Activated CD8-positive, alpha-beta memory T cell treated with anti-CD3 and anti-CD28 coated beads for 48 hours (primary cell): ENCODE results near the gene MCAM.

Experiments
- DNase-seq, 3 experiments: peaks; one replicate each; pipeline ENCODE4 v3.0.0-alpha.2; 2020; ENCODE audit warnings: low read depth in 2 of 3, low spot score in 2 of 3

MCAM gene

GRCh38 chr11:119266517-119267255 lies 50.2 kb downstream of the MCAM start:
- DNase-seq = no peak

- no peak for DNase-seq
Observed at GRCh38 chr11:119266063-119266462, 50.9 kb downstream of the MCAM start.

DNA sequence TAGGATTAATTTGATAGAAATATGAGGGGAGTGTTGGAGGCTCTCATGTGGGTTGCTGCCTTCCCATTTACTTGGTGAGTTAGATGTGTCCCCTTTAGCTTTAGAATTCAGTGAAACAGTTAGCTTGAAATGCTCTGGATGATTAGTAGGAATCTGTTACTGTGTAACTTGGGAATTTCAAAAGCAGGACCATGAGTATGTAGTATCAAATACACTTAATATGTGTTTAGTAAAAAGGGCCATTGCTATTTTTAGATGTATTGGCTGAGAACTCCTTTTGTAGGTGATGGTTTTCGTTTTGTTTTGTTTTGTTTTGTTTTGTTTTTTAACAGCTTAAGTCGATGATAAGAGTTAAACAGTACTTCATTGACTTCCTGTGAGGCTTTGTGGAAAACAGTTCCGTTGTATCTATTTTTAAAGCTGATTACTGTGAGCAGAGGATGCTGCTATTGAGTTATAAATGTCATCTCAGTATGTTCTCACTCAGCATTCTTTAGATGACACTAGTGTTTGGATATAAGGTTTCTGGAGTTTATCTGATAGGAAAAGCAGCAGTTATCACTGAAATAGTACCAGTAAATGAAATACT lies 53.5 kb downstream of the MCAM start:
- DNase-seq = no peak

DNA sequence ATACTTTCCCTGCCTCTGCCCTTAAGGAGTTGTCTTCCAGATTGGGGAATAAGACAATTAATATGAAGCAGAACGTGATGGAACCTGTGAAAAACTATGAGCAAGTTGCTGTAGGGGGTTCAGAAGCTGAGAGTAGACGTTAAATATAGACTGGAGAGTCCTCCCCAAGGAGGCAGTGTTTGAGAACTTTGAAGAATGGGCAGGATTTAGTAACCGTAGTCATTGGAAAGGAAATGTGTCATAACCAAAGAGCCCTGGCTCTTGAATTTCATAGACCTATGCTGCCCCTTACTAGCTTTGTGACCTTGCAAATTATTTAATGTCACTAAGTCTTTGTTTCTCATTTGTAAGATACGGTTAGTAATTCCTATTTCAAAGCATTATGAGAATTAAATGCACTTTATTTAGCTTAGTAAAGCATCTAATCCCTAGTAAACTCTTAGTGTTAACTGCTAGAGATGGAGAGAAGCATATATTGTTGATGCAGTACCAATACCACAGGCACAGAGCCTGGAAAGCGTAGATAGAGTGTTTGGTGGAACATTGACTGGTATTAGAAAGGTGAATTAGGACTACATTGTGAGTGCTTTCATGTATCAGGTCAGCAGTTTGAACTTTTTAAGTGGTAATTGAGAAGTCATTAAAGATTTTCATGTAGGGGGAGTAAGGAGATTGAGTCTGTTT lies 54.1 kb downstream of the MCAM start:
- no peak for DNase-seq

DNA sequence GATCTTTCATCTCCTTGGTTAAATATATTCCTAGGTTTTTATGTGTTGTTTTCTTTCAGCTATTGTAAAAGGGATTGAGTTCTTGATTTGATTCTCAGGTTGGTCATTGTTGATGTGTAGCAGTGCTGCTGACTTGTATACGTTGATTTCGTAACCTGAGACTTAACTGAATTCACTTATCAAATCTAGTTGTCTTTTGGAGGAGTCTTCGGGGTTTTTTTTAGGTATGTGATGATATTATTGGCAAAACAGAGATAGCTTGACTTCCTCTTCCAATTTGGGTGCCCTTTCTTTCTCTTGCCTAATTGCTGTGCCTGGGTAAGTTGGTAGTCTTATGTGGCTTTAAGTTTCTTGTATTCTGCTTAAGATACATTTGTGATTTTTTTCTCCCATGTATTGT lies 57.9 kb downstream of the MCAM start:
- DNase-seq = no peak
